Trophoblast cell (in vitro differentiated cells and primary cell): ENCODE data around the gene ARHGAP22.

Source experiments
- DNase-seq, 2 donors: peaks; one replicate each; pipeline ENCODE4 v3.0.0-alpha.2; 2016
- H2AFZ ChIP-seq: 2 replicates; pipeline ENCODE4 v1.6.1; 2013; ENCODE audit warnings: low read length, moderate library complexity, mild to moderate bottlenecking; ENCODE audit not compliant: insufficient read depth, poor library complexity
- H2AK5ac ChIP-seq: 2 replicates; pipeline ENCODE4 v1.6.1; 2013; ENCODE audit warnings: mild to moderate bottlenecking, low read length
- H2BK120ac ChIP-seq: 2 replicates; pipeline ENCODE4 v1.6.1; 2013; ENCODE audit warnings: low read length, mild to moderate bottlenecking, moderate library complexity; ENCODE audit not compliant: insufficient read depth, poor library complexity
- H2BK12ac ChIP-seq: 2 replicates; pipeline ENCODE4 v1.6.1; 2013; ENCODE audit warnings: mild to moderate bottlenecking, low read length, moderate library complexity
- H2BK5ac ChIP-seq: 2 replicates; pipeline ENCODE4 v1.6.1; 2013; ENCODE audit warnings: low read length, low read depth, moderate library complexity, mild to moderate bottlenecking; ENCODE audit not compliant: poor library complexity
- H3K14ac ChIP-seq: 2 replicates; pipeline ENCODE4 v1.6.1; 2013; ENCODE audit warnings: mild to moderate bottlenecking, low read length
- H3K18ac ChIP-seq: 2 replicates; pipeline ENCODE4 v1.6.1; 2013; ENCODE audit warnings: mild to moderate bottlenecking, low read length
- H3K23ac ChIP-seq: 2 replicates; pipeline ENCODE4 v1.6.1; 2013; ENCODE audit warnings: low read length
- H3K27ac ChIP-seq: 2 replicates; pipeline ENCODE4 v1.5.1; 2013; ENCODE audit warnings: low read depth, mild to moderate bottlenecking, inconsistent platforms, low read length, moderate library complexity
- H3K27me3 ChIP-seq: 2 replicates; pipeline ENCODE4 v1.6.1; 2013; ENCODE audit warnings: inconsistent platforms, mild to moderate bottlenecking, low read length, moderate library complexity; ENCODE audit not compliant: insufficient read depth
- H3K36me3 ChIP-seq, 2 experiments: 1 replicate in 1 of 2; 2 replicates in 1 of 2; pipeline ENCODE4 v1.6.1; 2013; ENCODE audit warnings: low read length in 2 of 2, mild to moderate bottlenecking in 2 of 2, moderate library complexity in 1 of 2; ENCODE audit not compliant: insufficient read depth in 2 of 2, control insufficient read depth in 1 of 2
- H3K4ac ChIP-seq: 2 replicates; pipeline ENCODE4 v1.6.1; 2013; ENCODE audit warnings: low read depth, mild to moderate bottlenecking, low read length, moderate library complexity
- H3K4me1 ChIP-seq, 2 experiments: 1 replicate in 1 of 2; 2 replicates in 1 of 2; pipeline ENCODE4 v1.6.1; 2013; ENCODE audit warnings: low read length in 2 of 2, mild to moderate bottlenecking in 2 of 2, moderate library complexity in 1 of 2; ENCODE audit not compliant: insufficient read depth in 2 of 2, control insufficient read depth in 1 of 2
- H3K4me2 ChIP-seq: 2 replicates; pipeline ENCODE4 v1.6.1; 2013; ENCODE audit warnings: inconsistent platforms, mild to moderate bottlenecking, low read length, moderate library complexity
- H3K4me3 ChIP-seq: 2 replicates; pipeline ENCODE4 v1.5.1; 2013; ENCODE audit warnings: mild to moderate bottlenecking, low read depth, low read length, inconsistent platforms
- H3K79me1 ChIP-seq: one replicate; pipeline ENCODE4 v1.6.1; 2013; ENCODE audit warnings: low read length
- H3K79me2 ChIP-seq: 2 replicates; pipeline ENCODE4 v1.6.1; 2013; ENCODE audit warnings: low read length, mild to moderate bottlenecking; ENCODE audit not compliant: control insufficient read depth, insufficient read depth, poor library complexity
- H3K9ac ChIP-seq: 2 replicates; pipeline ENCODE4 v1.6.1; 2013; ENCODE audit warnings: mild to moderate bottlenecking, low read length
- H3K9me3 ChIP-seq: 2 replicates; pipeline ENCODE4 v1.6.1; 2013; ENCODE audit warnings: low read depth, mild to moderate bottlenecking, control low read depth, inconsistent platforms, low read length; ENCODE audit not compliant: insufficient read depth
- H4K12ac ChIP-seq: 2 replicates; pipeline ENCODE4 v1.6.1; 2013; ENCODE audit warnings: low read depth, mild to moderate bottlenecking, low read length, moderate library complexity
- H4K8ac ChIP-seq: 2 replicates; pipeline ENCODE4 v1.6.1; 2013; ENCODE audit warnings: low read depth, mild to moderate bottlenecking, low read length, moderate library complexity
- H4K91ac ChIP-seq: one replicate; pipeline ENCODE4 v1.6.1; 2013; ENCODE audit warnings: low read depth, mild to moderate bottlenecking, low read length, moderate library complexity
- WGBS: extraction: QIAGEN DNeasy Blood & Tissue Kit; methylation state at CpG from one replicate; pipeline ENCODE4 v1.1.7; 2013; ENCODE audit warnings: missing lambda C conversion rate; ENCODE audit not compliant: insufficient read length, insufficient coverage; ENCODE audit errors: extremely low coverage; 5-methylcytosine and 5-hydroxymethylcytosine counted together

The ARHGAP22 gene

GRCh38 chr10:48554246-48554645, 50.6 kb downstream of the ARHGAP22 start:
- Histone ChIP-seq H3K23ac (no peak overlapping the region), H4K8ac (no peak overlapping the region), H3K4ac (no peak overlapping the region), H3K4me3 (no peak overlapping the region), H3K9ac (no peak overlapping the region), H3K9me3 (no peaks in the 10 kb centered on the region), H2BK120ac (no peak overlapping the region), H3K27me3 (no peaks in the 10 kb centered on the region), H3K4me2 (no peak overlapping the region), H3K36me3 (no peaks in the 10 kb centered on the region), H2AFZ (no peak overlapping the region), H3K18ac (no peak overlapping the region), H4K12ac (no peak overlapping the region), H4K91ac (no peak overlapping the region), H3K14ac (no peak overlapping the region), H3K79me1 (no peaks in the 10 kb centered on the region), H3K27ac (no peak overlapping the region), H2BK5ac (no peak overlapping the region), H3K4me1 (peaks cover 0 to 5% of the 10 kb centered on the region in 2 experiments), H2BK12ac (no peak overlapping the region), H2AK5ac (no peak overlapping the region), H3K79me2 (no peaks in the 10 kb centered on the region)
- WGBS: no CpG with 5 or more reads among the region's 3 CpGs
- DNase-seq: no peak

GRCh38 chr10:48552946-48553564, 51.8 kb downstream of the ARHGAP22 start:
- Histone ChIP-seq H3K36me3 (no peaks in the 10 kb centered on the region), H2BK5ac (no peak overlapping the region), H3K79me1 (no peaks in the 10 kb centered on the region), H3K14ac (no peak overlapping the region), H3K27me3 (no peaks in the 10 kb centered on the region), H2BK12ac (no peak overlapping the region), H4K91ac (no peak overlapping the region), H3K27ac (no peak overlapping the region), H4K8ac (no peak overlapping the region), H2BK120ac (no peak overlapping the region), H3K9me3 (no peaks in the 10 kb centered on the region), H2AFZ (no peak overlapping the region), H4K12ac (no peak overlapping the region), H3K9ac (no peak overlapping the region), H3K4me3 (no peak overlapping the region), H2AK5ac (no peak overlapping the region), H3K79me2 (no peaks in the 10 kb centered on the region), H3K23ac (no peak overlapping the region), H3K4ac (no peak overlapping the region), H3K18ac (no peak overlapping the region), H3K4me1 (peaks cover 0 to 5% of the 10 kb centered on the region in 2 experiments), H3K4me2 (no peak overlapping the region)
- DNase-seq: no peak
- WGBS: no CpG with 5 or more reads among the region's 13 CpGs

- DNase-seq: peak; percentile 12 to 61
- H3K9me3 ChIP-seq: no peaks in the 10 kb centered on the region
These were observed 52.8 kb downstream of the ARHGAP22 start for GRCh38 chr10:48551861-48552591.

GRCh38 chr10:48550977-48551376, 53.9 kb downstream of the ARHGAP22 start:
- no peak for DNase-seq
- no peak overlapping the region for H2AFZ ChIP-seq
- H4K12ac ChIP-seq: no peak overlapping the region
- no peaks in the 10 kb centered on the region for H3K9me3 ChIP-seq
- H3K23ac ChIP-seq: no peak overlapping the region
- H2BK12ac ChIP-seq: no peak overlapping the region
- no peak overlapping the region for H2BK120ac ChIP-seq
- no CpG with 5 or more reads among the region's 3 CpGs for WGBS
- no peak overlapping the region for H3K4ac ChIP-seq
- no peak overlapping the region for H3K27ac ChIP-seq
- H3K9ac ChIP-seq: no peak overlapping the region
- no peak overlapping the region for H3K4me2 ChIP-seq
- no peak overlapping the region for H3K14ac ChIP-seq
- no peak overlapping the region for H4K8ac ChIP-seq
- no peaks in the 10 kb centered on the region for H3K4me1 ChIP-seq
- H3K36me3 ChIP-seq: no peaks in the 10 kb centered on the region
- H3K79me2 ChIP-seq: no peaks in the 10 kb centered on the region
- no peak overlapping the region for H3K18ac ChIP-seq
- no peak overlapping the region for H4K91ac ChIP-seq
- H2BK5ac ChIP-seq: no peak overlapping the region
- H3K79me1 ChIP-seq: no peaks in the 10 kb centered on the region
- H3K4me3 ChIP-seq: no peak overlapping the region
- H3K27me3 ChIP-seq: no peaks in the 10 kb centered on the region
- no peak overlapping the region for H2AK5ac ChIP-seq

More at GRCh38 chr10:48551861-48552591, 52.8 kb downstream of the ARHGAP22 start:
- Histone ChIP-seq H3K4me1 (no peaks in the 10 kb centered on the region), H4K91ac (no peak overlapping the region), H3K23ac (no peak overlapping the region), H3K79me2 (no peaks in the 10 kb centered on the region), H2BK5ac (no peak overlapping the region), H3K27me3 (no peaks in the 10 kb centered on the region), H3K4me2 (no peak overlapping the region), H3K14ac (no peak overlapping the region), H2BK120ac (no peak overlapping the region), H2AK5ac (no peak overlapping the region), H3K79me1 (no peaks in the 10 kb centered on the region), H3K4ac (no peak overlapping the region), H2AFZ (no peak overlapping the region), H4K8ac (no peak overlapping the region), H3K18ac (no peak overlapping the region), H3K9ac (no peak overlapping the region), H3K27ac (no peak overlapping the region), H3K36me3 (no peaks in the 10 kb centered on the region), H4K12ac (no peak overlapping the region), H2BK12ac (no peak overlapping the region), H3K4me3 (no peak overlapping the region)
- no CpG with 5 or more reads among the region's 7 CpGs for WGBS
